Activated CD8-positive, alpha-beta memory T cell treated with anti-CD3 and anti-CD28 coated beads, Interleukin-2, amount 50 U/mL, for 1 hour (primary cell): Measurements from ENCODE around the gene ASRGL1.

Source experiments
- DNase-seq: peaks from one replicate; pipeline ENCODE4 v3.0.0-alpha.2; 2020; ENCODE audit errors: extremely low read depth

ASRGL1 gene

GRCh38 chr11:62413060-62413696 lies 75.9 kb downstream of the ASRGL1 start:
- no peak for DNase-seq

- no peak for DNase-seq
These were observed 79.3 kb downstream of the ASRGL1 start for GRCh38 chr11:62416596-62416995.

GRCh38 chr11:62418136-62418535 lies 80.9 kb downstream of the ASRGL1 start:
- no peak for DNase-seq

GRCh38 chr11:62418733-62419132 lies 81.5 kb downstream of the ASRGL1 start, which contains the start of gene SCGB1A1:
Gene SCGB1A1 (plus strand): TSS chr11:62419033. CDS start chr11:62419096, 63 bp downstream.
- no peak for DNase-seq

GRCh38 chr11:62419314-62419929 lies 82.2 kb downstream of the ASRGL1 start:
- no peak for DNase-seq

- DNase-seq = no peak
These were observed 82.7 kb downstream of the ASRGL1 start for GRCh38 chr11:62419943-62420342.

- no peak for DNase-seq
These were observed 83.6 kb downstream of the ASRGL1 start for GRCh38 chr11:62420882-62421281.

GRCh38 chr11:62421996-62422395 lies 84.7 kb downstream of the ASRGL1 start:
- DNase-seq = no peak

- no peak for DNase-seq
These were observed 85.8 kb downstream of the ASRGL1 start for GRCh38 chr11:62423012-62423411.

- no peak for DNase-seq
These were observed 90.5 kb downstream of the ASRGL1 start for GRCh38 chr11:62427630-62428233.

GRCh38 chr11:62428871-62429560 lies 91.8 kb downstream of the ASRGL1 start:
- DNase-seq = no peak

GRCh38 chr11:62430425-62430824 lies 93.2 kb downstream of the ASRGL1 start:
- DNase-seq = no peak

- no peak for DNase-seq
These were observed 94.1 kb downstream of the ASRGL1 start for GRCh38 chr11:62431171-62431901.

- no peak for DNase-seq
These were observed 95.4 kb downstream of the ASRGL1 start for GRCh38 chr11:62432695-62433094.

- DNase-seq = no peak
These were observed 96.1 kb downstream of the ASRGL1 start for GRCh38 chr11:62433141-62433903.

- DNase-seq = no peak
These were observed 96.6 kb downstream of the ASRGL1 start for GRCh38 chr11:62433904-62434276.

GRCh38 chr11:62435846-62436660 lies 98.8 kb downstream of the ASRGL1 start:
- no peak for DNase-seq

- no peak for DNase-seq
These were observed 100.4 kb downstream of the ASRGL1 start for GRCh38 chr11:62437616-62438015.

GRCh38 chr11:62438641-62439040 lies 101.4 kb downstream of the ASRGL1 start:
- DNase-seq = no peak
